ENCODE results near the gene FSCN2.

DNA sequence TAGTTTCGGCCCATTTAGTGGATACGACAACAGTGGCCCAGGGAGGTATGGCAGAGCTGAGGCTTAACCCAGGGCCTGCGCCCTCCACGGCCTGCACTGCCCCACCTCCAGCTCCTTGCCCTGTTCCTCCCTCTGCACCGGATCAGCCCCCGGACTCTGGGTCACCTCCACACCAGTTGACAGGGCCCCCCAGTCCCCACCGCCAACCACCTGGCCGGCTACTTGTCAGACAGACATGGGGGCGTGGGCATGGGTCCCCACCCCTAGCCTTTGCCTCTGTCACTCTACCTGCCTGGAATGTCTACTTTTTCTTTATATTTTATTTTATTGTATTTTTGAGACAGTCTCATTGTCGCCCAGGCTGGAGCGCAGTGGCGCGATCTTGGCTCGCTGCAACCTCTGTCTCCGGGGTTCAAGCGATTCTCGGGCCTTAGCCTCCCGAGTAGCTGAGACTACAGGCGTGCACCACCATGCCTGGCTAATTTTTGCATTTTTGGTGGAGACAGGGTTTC, 12.6 kb upstream of the FSCN2 start:
- TF ChIP-seq CTCF (IDR thresholded peaks at IDR 0.05; ENCODE audit: low read length) (no peak), EZH2phosphoT487 (IDR thresholded peaks at IDR 0.05; ENCODE audit: low read length) (no peak), EZH2 (optimal IDR thresholded peaks at IDR 0.05; ENCODE audit: low read depth, low read length) (no peak)

Data from MM.1S (cell line).